WTC11 (cell line): ENCODE measurements around the gene EDN2.

Experiments used
- ATF3 ChIP-seq: sonication (generic); formaldehyde crosslinking; conservative IDR thresholded peaks from 2 replicates; pipeline ENCODE4 v1.8.1; 2022; ENCODE audit warnings: mild to moderate bottlenecking, missing genetic modification reagents
- CREB1 ChIP-seq: sonication (generic); formaldehyde crosslinking; IDR thresholded peaks from 2 replicates; pipeline ENCODE4 v1.8.0; 2023; ENCODE audit warnings: mild to moderate bottlenecking, missing genetic modification reagents
- CTCF ChIP-seq: fragments of 200-600 bp; IDR thresholded peaks from 2 replicates; pipeline ENCODE4 v1.8.0; 2022; ENCODE audit warnings: antibody characterized with exemption
- IRF1 ChIP-seq: sonication (generic); formaldehyde crosslinking; IDR thresholded peaks from 2 replicates; pipeline ENCODE4 v1.8.0; 2023; ENCODE audit warnings: missing genetic modification reagents
- MXD4 ChIP-seq: fragments of 250-450 bp; sonication (Bioruptor Pico); IDR thresholded peaks from 2 replicates; pipeline ENCODE4 v1.8.0; 2021; ENCODE audit warnings: mild to moderate bottlenecking, moderate library complexity, borderline replicate concordance
- NFYB ChIP-seq: sonication (generic); formaldehyde crosslinking; conservative IDR thresholded peaks from 2 replicates; pipeline ENCODE4 v1.8.0; 2022; ENCODE audit warnings: low read depth, missing genetic modification reagents
- NR2C2 ChIP-seq: sonication (generic); formaldehyde crosslinking; IDR thresholded peaks from 2 replicates; pipeline ENCODE4 v1.8.0; 2022; ENCODE audit warnings: mild to moderate bottlenecking, missing genetic modification reagents
- SMAD3 ChIP-seq: sonication (generic); formaldehyde crosslinking; IDR thresholded peaks from 2 replicates; pipeline ENCODE4 v1.8.0; 2022; ENCODE audit warnings: missing genetic modification reagents, mild to moderate bottlenecking, borderline replicate concordance
- SP1 ChIP-seq: sonication (generic); formaldehyde crosslinking; conservative IDR thresholded peaks from 2 replicates; pipeline ENCODE4 v1.8.1; 2022; ENCODE audit warnings: missing genetic modification reagents
- USF1 ChIP-seq: sonication (generic); formaldehyde crosslinking; IDR thresholded peaks from 2 replicates; pipeline ENCODE4 v1.8.0; 2022; ENCODE audit warnings: mild to moderate bottlenecking, missing genetic modification reagents
- ZNF138 ChIP-seq: sonication (generic); formaldehyde crosslinking; conservative IDR thresholded peaks from 2 replicates; pipeline ENCODE4 v1.8.1; 2022; ENCODE audit warnings: mild to moderate bottlenecking, moderate library complexity, missing genetic modification reagents
- ZNF232 ChIP-seq: sonication (generic); formaldehyde crosslinking; IDR thresholded peaks from 2 replicates; pipeline ENCODE4 v1.8.0; 2022; ENCODE audit warnings: mild to moderate bottlenecking, missing genetic modification reagents
- ZNF423 ChIP-seq: fragments of 250-450 bp; sonication (Bioruptor Pico); IDR thresholded peaks from 2 replicates; pipeline ENCODE4 v2.1.2; 2022; ENCODE audit warnings: mild to moderate bottlenecking, moderate library complexity

- TF ChIP-seq NR2C2 (CRISPR knock-in tag) (no peak), ZNF423 (CRISPR knock-in tag) (no peak), MXD4 (CRISPR knock-in tag) (no peak), NFYB (CRISPR knock-in tag) (no peak), CTCF (no peak), ZNF232 (CRISPR knock-in tag) (no peak), CREB1 (CRISPR knock-in tag) (no peak), IRF1 (CRISPR knock-in tag) (no peak), SMAD3 (CRISPR knock-in tag) (no peak), ATF3 (CRISPR knock-in tag) (no peak), ZNF138 (CRISPR knock-in tag) (no peak), USF1 (CRISPR knock-in tag) (no peak), SP1 (no peak)
Observed at GRCh38 chr1:41440321-41441085, 44.0 kb downstream of the EDN2 start.
